Measurements from ENCODE around the gene ABCC4.

GRCh38 chr13:94987081-94987480 lies 314.2 kb downstream of the ABCC4 start:
- TF ChIP-seq CTCF (IDR thresholded peaks at IDR 0.05) (no peak), POLR2A (IDR thresholded peaks at IDR 0.05) (no peak), EP300 (IDR thresholded peaks at IDR 0.05) (no peak)
